Small intestine (tissue), 7 donors: ENCODE measurements around the gene INPP4A. TPM values are rescaled to one million over a fixed set of nuclear protein-coding genes. Genes with fewer than 3 reads are reported as not detected.
"Not testable (repeated sequence)": the region's sequence is repeated elsewhere in the genome, so short reads cannot be mapped to it uniquely, and the experiment has no call there.

Experiments
- DNase-seq, 2 donors: peaks; one replicate each; pipeline versions ENCODE4 v3.0.0 to v3.0.0-alpha.2; 2013
- FAIRE-seq: peaks from 2 replicates; lab custom pipeline; 2012; peaks lifted over from hg19 to GRCh38; lab: Jason Lieb, UNC
- H3K27ac ChIP-seq, 3 donors: one replicate each; pipeline ENCODE4 v1.5.1; 2013; ENCODE audit warnings: low read length in 2 of 3, mild to moderate bottlenecking in 2 of 3, control low read depth in 1 of 3, inconsistent platforms in 1 of 3, low read depth in 1 of 3, moderate library complexity in 1 of 3
- H3K27me3 ChIP-seq, 3 donors: one replicate each; pipeline ENCODE4 v1.6.1; 2013; ENCODE audit warnings: low read length in 3 of 3, inconsistent platforms in 1 of 3; ENCODE audit not compliant: control insufficient read depth in 3 of 3, insufficient read depth in 3 of 3
- H3K36me3 ChIP-seq, 3 donors: one replicate each; pipeline ENCODE4 v1.6.1; 2013; ENCODE audit warnings: low read length in 3 of 3, inconsistent platforms in 1 of 3, low read depth in 1 of 3, mild to moderate bottlenecking in 1 of 3, moderate library complexity in 1 of 3; ENCODE audit not compliant: control insufficient read depth in 3 of 3, insufficient read depth in 2 of 3
- H3K4me1 ChIP-seq, 3 donors: one replicate each; pipeline ENCODE4 v1.6.1; 2013; ENCODE audit warnings: low read length in 2 of 3, inconsistent platforms in 1 of 3, low read depth in 1 of 3, mild to moderate bottlenecking in 1 of 3, moderate library complexity in 1 of 3; ENCODE audit not compliant: control insufficient read depth in 3 of 3, insufficient read depth in 2 of 3
- H3K4me3 ChIP-seq, 3 donors: one replicate each; pipeline ENCODE4 v1.5.1; 2013; ENCODE audit warnings: low read length in 3 of 3, control low read depth in 1 of 3, inconsistent platforms in 1 of 3, low read depth in 1 of 3, mild to moderate bottlenecking in 1 of 3, moderate library complexity in 1 of 3
- H3K9me3 ChIP-seq, 2 donors: one replicate each; pipeline ENCODE4 v1.6.1; 2013; ENCODE audit warnings: low read depth in 1 of 2, low read length in 1 of 2; ENCODE audit not compliant: control insufficient read depth in 2 of 2, insufficient read depth in 1 of 2
- WGBS, 3 donors: extraction: QIAGEN DNeasy Blood & Tissue Kit; methylation state at CpG; one replicate each; pipeline ENCODE4 v1.1.7; 2013; 5-methylcytosine and 5-hydroxymethylcytosine counted together
- polyA plus RNA-seq, 4 donors: library from polyadenylated mRNA; stranded (reverse) in 3 of 4; unstranded in 1 of 4; fragments of 200-250 nt in 3 of 4; fragments of 120-200 nt in 1 of 4; gene quantifications; one replicate each; pipeline versions ENCODE4 v1.2.1 to v1.2.3, GENCODE V29; 2013
- donor health status: healthy with polysubstance abuse.
- donor health status: control.
- donor health status: control.
- donor health status: Bipolar disorder and iron deficiency.
- donor health status: healthy.

INPP4A gene
- polyA plus RNA-seq, 4 donors, result 1.6 to 8.3 (median 4.1) TPM

DNA sequence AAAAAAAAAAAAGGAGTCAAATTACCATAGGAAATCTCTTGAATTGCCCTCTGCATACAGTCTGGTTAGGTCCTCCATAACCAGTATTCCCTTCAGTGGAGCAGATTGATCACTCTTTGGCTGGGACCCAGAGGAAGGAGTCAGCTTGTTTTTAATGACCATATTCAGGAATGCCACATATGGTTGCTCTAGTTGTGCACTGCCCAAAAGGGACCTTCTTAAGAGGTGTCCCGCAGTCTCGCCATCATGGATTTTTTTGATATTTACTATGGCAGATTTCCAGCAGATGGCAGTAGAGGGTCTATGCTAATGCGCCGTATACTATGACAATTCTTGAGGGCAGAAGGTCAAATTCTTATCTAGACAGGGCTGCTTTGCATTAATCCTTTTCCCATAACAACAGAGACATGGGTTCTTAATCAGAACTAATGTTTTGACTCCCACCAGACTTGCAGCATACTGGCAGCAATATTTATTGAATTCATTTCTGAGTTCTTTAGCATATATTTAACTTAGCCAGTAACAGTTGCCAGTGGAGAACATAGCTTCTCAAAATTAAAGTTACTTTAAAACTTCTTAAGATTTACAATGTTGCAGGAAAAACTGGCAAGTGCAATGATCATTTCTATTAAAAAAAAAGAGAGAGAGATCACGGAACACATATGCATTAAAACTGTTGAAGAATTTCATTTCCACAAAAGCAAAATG, 31.8 kb upstream of the INPP4A start:
- no peaks in the 10 kb centered on the region for H3K27me3 ChIP-seq
- no peaks in the 10 kb centered on the region for H3K36me3 ChIP-seq
- H3K9me3 ChIP-seq, result peaks cover 0 to 10% of the 10 kb centered on the region in 2 donors
- no peak overlapping the region for H3K27ac ChIP-seq
- no peak for FAIRE-seq
- 4 to 14% (median 9%) methylated on average over 5 of the region's 5 CpGs for WGBS, 3 donors
- no peak overlapping the region for H3K4me3 ChIP-seq
- peak; percentile 85 to 87 for DNase-seq
- H3K4me1 ChIP-seq, result no peaks in the 10 kb centered on the region

DNA sequence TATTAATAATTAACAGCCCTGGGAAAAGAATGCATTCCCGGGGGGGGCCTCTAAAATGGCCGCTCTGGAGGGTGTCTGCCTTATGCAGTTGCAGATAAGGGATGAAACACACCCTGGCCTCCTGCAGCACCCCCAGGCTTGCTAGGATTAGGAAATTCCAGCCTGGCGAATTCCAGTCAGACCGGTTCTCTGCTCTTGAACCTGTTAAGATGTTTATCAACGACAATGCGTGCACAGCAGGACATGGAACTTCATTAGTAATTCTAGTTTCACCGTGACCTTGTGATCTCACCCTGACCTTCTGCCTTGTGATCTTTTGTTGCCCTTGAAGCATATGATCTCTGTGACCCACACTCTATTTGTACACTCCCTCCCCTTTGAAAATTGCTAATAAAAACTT, 30.4 kb upstream of the INPP4A start:
- 81 to 89% (median 88%) methylated on average over 7 of the region's 7 CpGs for WGBS, 3 donors
- peaks cover 0 to 10% of the 10 kb centered on the region in 2 donors for H3K9me3 ChIP-seq
- not testable (repeated sequence) for H3K27ac ChIP-seq, FAIRE-seq, H3K4me3 ChIP-seq, DNase-seq, H3K36me3 ChIP-seq, H3K4me1 ChIP-seq, H3K27me3 ChIP-seq

DNA sequence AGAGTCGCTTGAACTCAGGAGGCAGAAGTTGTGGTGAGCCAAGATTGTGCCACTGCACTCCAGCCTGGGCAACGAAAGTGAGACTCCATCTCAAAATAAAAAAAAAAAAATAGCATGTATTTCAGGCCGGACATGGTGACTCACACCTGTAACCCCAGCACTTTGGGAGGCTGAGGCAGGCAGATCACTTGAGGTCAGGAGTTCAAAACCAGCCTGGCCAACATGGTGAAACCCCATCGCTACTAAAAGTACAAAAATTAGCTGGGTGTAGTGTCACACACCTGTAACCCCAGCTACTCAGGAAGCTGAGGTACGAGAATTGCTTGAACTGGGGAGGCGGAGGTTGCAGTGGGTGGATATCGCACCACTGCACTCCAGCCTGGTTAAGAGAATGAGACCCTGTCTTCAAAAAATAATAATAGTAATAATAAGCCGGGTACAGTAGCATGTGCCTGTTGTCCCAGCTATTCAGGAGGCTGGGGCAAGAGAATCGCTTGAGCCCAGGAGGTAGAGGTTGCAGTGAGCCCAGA, 28.9 kb upstream of the INPP4A start:
- FAIRE-seq, H3K4me1 ChIP-seq, H3K27ac ChIP-seq, H3K4me3 ChIP-seq, DNase-seq, H3K36me3 ChIP-seq, H3K27me3 ChIP-seq: not testable (repeated sequence)
- peaks cover 0 to 10% of the 10 kb centered on the region in 2 donors for H3K9me3 ChIP-seq
- WGBS, 3 donors, result 83 to 93% (median 87%) methylated on average over 9 of the region's 9 CpGs

DNA sequence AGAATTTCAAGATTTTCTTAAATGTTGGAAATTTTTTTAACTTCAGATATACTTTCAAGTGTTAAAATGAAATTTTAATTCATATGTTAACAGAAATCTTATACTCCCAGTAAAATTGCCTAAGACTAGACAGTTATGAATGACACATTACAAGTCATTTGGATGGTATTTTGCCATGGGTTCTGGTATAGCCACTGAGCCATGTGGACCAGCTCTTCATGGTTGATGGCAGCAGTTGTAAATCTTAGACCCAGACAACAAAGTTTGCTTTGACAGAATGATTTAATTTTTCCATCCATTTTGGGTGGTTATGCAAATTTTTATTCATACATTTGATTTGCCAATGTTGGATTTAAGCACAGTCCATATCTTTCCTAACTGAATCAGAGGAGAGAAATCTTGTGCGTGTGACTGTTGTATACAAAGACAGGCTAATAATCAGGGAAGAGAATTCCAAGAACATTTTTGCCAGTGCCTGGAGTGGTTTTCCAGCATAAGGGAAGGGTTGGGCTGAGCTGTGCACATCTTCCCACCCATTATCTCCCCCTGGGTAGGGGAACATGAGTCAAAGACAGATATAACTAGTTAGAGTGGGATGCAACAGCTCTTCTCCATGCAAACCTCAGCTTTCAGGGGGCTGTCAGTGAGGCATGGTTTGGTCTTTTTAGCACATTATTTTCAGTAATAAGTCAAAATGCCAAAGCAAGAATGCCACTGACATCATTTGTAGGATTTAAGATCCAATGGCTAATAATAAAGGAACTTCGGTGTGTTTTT, 28.1 kb upstream of the INPP4A start:
- FAIRE-seq (no peak), DNase-seq (no peak)
- Histone ChIP-seq H3K27me3 (no peaks in the 10 kb centered on the region), H3K27ac (no peak overlapping the region), H3K4me1 (no peaks in the 10 kb centered on the region), H3K9me3 (peaks cover 0 to 10% of the 10 kb centered on the region in 2 donors), H3K36me3 (no peaks in the 10 kb centered on the region), H3K4me3 (no peak overlapping the region)
- 80 to 94% (median 87%) methylated on average over 2 of the region's 2 CpGs for WGBS, 3 donors

DNA sequence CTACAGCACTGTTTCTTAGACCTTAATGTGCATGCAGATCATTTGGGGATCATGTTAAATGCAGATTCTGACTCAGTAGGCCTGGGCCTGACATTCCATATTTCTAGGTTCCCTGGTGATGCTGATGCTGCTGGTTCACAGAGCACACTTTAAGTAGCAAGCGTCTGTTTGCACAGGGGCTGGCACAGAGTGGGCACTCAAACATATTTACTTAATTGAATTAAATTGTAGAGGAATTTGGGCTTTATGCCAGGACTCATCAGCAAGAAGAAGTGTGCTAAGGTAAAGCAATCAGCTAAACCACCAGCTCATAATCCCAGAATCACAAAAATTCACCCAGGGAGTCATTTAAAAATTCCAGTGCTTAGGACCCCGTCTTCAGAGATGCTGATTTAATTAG, 25.1 kb upstream of the INPP4A start:
- 72 to 77% (median 73%) methylated on average over 2 of the region's 2 CpGs for WGBS, 3 donors
- Histone ChIP-seq H3K4me3 (no peak overlapping the region), H3K36me3 (no peaks in the 10 kb centered on the region), H3K27ac (no peak overlapping the region), H3K9me3 (peaks cover 0 to 8% of the 10 kb centered on the region in 2 donors), H3K4me1 (no peaks in the 10 kb centered on the region), H3K27me3 (no peaks in the 10 kb centered on the region)
- no peak for DNase-seq
- no peak for FAIRE-seq

DNA sequence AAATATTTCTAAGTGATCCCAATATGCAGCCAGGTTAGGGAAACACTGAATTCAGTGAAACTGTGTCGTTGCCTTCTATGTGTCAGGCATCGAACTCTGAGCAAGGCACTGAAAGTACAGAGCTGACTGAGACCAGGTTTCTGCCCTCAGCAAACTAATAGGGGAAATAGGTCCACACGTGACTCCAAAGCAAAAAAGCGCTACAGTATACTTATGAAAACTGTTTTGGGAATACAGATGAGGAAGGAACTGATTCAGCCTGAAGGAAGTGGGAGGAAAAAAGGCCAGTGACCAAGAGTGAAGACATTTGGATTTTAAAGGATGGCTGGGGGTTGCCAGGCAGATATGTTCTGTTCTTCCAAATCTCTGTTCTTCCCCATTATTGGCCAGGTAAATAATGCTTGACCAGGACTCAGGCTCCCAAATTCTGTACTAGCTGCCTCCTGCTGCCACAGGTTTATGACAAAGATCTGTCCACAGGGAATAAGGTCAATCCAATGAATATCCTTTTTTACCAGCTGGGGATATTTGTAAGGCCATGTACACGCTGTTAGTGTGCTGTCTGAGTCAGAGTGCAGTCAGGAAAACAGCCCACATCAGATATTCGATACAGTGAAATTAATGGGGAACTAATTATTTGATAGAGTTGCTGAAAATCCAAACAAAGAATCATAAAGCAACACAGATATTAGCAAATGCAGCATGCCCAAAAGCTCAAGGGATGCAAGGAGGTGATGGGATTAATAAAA, 24.5 kb upstream of the INPP4A start:
- DNase-seq, result no peak
- Histone ChIP-seq H3K9me3 (peaks cover 0 to 5% of the 10 kb centered on the region in 2 donors), H3K4me3 (no peak overlapping the region), H3K4me1 (no peaks in the 10 kb centered on the region), H3K27me3 (no peaks in the 10 kb centered on the region), H3K27ac (no peak overlapping the region), H3K36me3 (no peaks in the 10 kb centered on the region)
- 72 to 76% (median 75%) methylated on average over 6 of the region's 6 CpGs for WGBS, 3 donors
- FAIRE-seq, result no peak

DNA sequence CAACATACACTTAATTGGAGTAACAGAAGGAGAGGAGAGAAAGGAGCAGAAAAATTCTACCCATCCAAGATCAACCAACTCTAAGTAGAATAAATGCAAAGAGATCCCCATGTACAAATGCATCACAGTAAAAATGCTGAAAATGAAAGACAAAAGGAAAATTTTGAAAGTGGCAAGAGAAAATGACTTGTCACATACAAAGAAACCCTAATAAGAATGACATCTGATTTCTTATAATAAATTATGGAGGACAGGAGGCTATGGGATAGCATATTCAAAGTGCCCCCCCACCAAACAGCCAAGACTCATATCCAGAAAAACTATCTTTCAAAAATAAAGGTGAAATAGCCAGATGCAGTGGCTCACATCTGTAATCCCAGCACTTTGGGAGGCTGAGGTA, 22.2 kb upstream of the INPP4A start:
- Histone ChIP-seq H3K27ac (no peak overlapping the region), H3K4me1 (no peaks in the 10 kb centered on the region), H3K27me3 (no peaks in the 10 kb centered on the region), H3K36me3 (no peaks in the 10 kb centered on the region), H3K4me3 (no peak overlapping the region), H3K9me3 (peaks cover 0 to 5% of the 10 kb centered on the region in 2 donors)
- FAIRE-seq (no peak), DNase-seq (no peak)

DNA sequence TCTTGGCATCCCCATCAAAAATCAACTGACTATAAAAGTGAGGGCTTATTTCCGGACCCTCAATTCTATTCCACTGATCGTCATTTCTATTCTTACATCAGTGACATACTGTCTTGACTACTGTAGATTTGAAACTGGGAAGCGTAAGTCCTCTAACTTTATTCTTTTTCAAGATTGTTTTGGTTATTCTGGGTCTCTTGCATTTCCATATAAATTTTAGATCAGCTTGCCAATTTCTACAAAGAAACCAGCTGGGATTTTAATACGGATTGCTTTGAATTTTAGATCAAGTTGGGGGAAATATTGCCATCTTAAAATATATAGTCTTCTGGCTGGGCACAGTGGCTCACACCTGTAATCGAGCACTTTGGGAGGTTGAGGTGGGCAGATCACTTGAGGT, 17.9 kb upstream of the INPP4A start:
- Histone ChIP-seq H3K27ac (no peak overlapping the region), H3K9me3 (peaks cover 0 to 5% of the 10 kb centered on the region in 2 donors), H3K4me1 (no peaks in the 10 kb centered on the region), H3K4me3 (no peak overlapping the region), H3K27me3 (no peaks in the 10 kb centered on the region), H3K36me3 (no peaks in the 10 kb centered on the region)
- 87 to 95% (median 88%) methylated on average over 5 of the region's 5 CpGs for WGBS, 3 donors
- DNase-seq, result no peak
- FAIRE-seq, result no peak
